GM18867 (cell line): ENCODE measurements around the gene NR4A1.
"Not testable (repeated sequence)": the region's sequence is repeated elsewhere in the genome, so short reads cannot be mapped to it uniquely, and the experiment has no call there.

Source experiments
- ATAC-seq: cut with Tn5 transposase; IDR thresholded peaks from one replicate; pipeline ENCODE4 v1.9.1; 2021; ENCODE audit warnings: mild to moderate bottlenecking, moderate library complexity; ENCODE audit not compliant: unreplicated experiment

The NR4A1 gene

GRCh38 chr12:52091869-52092268 lies 40.6 kb downstream of the NR4A1 start:
- no peak for ATAC-seq

GRCh38 chr12:52093346-52093745 lies 42.1 kb downstream of the NR4A1 start:
- no peak for ATAC-seq

GRCh38 chr12:52096332-52097044 lies 45.2 kb downstream of the NR4A1 start:
- ATAC-seq = no peak

DNA sequence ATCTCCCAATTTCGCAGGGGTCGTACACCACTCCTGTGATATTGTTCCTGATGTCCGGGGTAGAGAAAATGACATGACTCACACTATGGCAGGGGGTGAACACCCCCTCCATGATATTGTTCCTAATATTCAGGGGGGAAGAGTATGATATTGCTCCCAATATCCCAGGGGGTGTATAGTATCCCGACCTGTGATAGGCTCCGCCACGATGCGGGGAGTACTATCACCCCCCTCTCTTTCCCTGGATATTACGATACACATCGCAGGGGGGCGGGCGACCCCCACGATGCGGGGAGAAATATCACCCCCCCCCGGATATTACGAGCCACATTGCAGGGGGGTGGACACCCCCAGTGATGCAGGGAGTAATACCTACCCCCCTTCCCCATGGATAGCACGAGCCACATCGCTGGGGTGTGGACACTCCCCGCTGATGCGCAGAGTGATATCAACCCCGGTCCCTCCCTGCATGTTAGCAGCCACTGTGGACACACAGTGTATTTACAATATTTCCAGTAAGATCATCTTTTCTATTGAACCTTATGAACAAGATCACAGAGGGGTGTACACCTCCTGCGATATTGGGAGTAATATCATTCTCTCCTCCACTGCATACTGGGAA lies 45.9 kb downstream of the NR4A1 start:
- no peak for ATAC-seq

DNA sequence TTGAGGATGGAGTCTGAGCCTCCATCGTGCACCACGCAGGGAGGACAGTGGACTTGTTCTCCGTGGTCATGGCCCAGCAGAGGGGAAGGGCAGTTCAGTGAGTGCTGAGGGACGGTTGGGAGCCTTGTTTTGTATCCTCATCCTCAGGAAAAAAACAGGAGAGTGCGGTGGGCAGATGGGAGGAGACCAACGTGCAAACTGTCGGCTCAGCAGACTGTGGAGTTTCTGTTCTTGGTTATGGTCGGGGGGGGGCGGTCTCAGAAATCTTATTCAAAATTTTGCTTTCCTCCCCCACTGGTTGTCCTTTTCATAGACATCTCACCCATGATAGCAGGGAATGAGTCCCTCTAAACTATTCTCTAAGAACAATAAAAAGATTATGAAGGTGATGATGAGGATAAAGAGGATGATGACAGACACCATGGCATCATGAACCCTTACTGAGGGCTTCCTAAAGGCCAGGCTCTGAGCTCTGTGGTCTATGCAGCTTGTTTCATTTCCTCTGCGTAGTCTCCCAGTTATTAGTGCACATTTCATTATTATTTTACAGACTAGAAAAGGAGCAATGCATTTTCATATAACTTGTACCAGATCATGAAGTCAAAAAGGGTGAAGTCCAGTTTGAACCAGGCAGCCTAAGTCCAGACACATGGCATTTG lies 53.3 kb downstream of the NR4A1 start:
- not testable (repeated sequence) for ATAC-seq
